GM18858 (cell line): ENCODE data around the gene DUS3L.
"Not testable (repeated sequence)": the region's sequence is repeated elsewhere in the genome, so short reads cannot be mapped to it uniquely, and the experiment has no call there.

Source experiments
- ATAC-seq: cut with Tn5 transposase; IDR thresholded peaks from one replicate; pipeline ENCODE4 v1.9.1; 2021; ENCODE audit not compliant: unreplicated experiment

The DUS3L gene

DNA sequence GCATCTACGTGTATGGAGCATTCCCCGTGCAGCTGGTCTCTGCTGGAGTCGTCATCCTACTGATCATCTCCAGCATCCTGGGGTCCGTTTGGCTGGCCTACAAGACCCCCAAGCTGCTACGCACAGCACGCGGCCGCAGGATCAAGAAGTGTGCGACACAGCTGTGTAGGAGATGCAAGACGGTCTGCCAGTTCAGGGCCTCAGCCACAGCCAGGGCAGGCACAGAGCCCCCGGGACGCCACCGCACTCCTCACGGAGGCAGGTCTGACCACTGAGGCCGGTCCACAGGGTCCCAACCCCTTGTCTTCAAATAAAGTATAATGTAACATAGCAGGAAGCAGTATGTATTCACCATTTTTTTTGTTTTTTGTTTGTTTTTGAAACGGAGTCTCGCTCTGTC is 12.6 kb downstream of the DUS3L start:
- ATAC-seq = no peak

DNA sequence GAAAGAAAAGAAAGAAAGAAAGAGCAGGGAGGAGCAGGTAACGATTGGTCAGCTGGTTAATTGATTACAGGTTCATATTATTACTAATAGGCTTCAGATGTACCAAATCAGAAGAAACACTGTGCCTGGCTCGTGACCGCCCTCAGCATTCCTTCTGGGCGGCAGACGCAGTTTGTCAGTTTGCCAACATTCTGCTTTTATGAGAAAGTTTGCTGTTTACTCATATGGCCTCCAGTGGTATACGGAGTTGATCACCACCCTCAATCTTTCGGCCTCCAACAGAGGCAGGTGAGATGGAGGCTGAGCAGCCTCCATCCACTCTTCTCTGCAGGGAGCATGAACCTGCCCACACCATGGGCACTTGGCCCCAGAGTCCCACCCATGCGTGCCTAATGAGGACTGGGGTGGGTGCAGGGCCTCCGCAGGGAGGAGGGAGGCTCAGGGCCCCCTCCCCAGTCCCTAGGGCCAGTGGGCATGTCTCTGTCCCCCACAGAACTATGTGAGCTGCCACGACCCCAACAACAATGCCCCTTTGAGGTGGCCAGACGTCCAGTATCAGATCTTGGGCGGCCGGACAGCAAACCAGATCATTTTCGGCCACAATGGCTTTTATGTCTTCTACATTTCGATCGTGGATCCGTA is 15.2 kb downstream of the DUS3L start:
- ATAC-seq = no peak

DNA sequence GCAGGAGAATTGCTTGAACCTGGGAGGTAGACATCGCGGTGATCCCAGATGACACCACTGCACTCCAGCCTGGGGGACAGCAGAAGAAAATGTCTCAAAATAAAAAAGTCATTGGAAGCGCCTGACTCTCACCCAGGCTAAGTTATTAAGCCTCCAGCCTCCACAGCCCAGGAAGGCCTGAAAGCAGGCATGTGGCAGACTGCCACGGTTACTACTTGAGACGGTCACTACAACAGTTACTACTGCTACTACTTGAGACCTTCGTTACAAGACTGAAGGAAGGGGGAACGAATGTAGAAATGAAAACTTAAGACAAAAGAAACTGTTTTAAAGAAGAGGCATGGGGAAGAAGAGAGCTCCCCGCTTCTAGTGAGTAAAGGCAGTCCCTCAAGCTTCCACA is 16.0 kb downstream of the DUS3L start:
- no peak for ATAC-seq

DNA sequence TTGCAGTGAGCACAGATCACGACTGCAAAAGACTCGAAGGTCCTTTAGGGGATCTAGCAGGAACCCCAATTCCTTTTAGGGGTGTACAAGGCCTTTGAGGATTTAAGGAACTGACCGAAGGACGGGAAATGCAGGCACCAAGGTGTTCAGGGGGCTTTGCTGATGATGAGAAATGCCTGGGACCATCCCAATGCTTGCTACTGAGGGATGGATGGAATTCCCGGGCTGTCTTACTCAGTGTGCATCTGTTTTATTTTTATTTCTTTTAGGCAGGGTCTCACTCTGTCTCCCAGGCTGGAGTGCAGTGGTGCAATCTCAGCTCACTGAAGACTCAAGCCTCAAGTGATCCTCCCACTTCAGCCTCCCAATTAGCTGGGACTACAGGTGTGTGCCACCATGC is 17.7 kb downstream of the DUS3L start:
- no peak for ATAC-seq

DNA sequence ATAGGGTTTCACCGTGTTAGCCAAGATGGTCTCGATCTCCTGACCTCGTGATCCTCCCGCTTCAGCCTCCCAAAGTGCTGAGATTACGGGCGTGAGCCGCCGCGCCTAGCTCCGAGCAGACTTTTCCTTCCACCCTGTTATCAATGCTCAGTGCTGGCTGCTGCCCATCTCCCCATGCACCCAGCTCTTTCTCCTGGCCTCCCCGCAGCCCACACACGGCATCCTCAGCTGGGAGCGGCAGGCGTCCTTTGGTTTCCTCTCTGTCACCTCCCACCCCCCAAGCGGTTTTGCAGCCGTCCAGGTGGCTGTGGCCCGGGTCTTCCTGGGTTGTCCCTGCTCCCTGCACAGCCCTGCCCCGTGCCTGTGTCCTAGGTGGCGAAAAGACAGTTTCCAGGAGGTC is 18.5 kb downstream of the DUS3L start:
- ATAC-seq = no peak

DNA sequence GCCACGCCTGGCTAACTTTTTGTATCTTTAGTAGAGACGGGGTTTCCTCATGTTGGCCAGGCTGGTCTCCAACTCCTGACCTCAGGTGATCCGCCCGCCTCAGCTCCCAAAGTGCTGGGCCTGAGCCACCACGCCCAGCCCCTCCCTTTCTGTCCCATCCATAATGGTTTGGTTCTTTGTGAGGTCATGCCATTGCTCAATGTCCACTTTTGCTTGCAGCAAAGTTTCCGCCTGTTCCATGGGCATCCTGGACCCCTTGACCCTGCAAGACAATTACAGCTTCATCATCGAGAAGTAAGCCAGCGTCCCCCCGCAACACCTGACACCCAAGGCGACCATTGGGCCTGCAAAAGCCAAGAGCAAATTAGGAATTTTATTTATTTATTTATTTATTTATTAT is 23.0 kb downstream of the DUS3L start:
- ATAC-seq = no peak

DNA sequence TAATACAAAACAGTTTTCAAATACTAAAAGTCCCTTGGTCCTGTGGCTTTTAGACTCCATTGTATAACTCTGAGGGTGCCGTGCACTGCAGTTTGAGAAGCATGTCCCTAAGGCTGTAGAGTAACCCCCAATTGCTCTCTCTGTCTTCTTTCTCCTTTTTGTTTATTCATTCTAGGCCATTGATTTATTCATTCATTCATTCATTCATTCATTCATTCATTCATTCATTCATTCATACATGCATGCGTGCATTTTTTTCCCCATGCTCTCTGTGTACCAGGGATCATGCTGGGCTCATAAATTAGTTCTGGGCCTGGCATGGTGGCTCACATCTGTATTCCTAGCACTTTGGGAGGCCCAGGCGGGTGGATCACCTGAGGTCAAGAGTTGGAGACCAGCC is 25.7 kb downstream of the DUS3L start:
- no peak for ATAC-seq

DNA sequence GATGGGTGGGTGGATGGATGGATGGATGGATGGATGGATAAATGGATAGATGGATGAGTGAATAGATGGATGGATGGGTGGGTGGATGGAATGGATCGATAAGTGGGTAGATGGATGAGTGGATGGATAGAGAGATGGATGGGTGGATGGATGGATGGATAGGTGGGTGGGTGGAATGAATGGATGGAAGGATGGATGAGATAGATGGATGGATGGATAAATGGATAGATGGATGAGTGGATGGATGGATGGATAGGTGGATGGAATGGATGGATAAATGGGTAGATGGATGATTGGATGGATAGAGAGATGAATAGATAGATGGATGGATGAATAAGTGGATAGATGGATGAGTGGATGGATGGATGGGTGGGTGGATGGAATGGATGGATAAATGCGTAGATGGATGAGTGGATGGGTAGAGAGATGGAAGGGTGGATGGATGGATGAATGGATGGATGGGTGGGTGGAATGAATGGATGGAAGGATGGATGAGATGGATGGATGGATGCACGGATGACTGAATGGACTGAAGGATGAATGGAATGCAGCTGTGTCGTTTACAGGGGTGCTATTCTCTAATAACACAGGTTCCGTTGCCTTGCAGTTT is 28.2 kb downstream of the DUS3L start:
- no peak for ATAC-seq

DNA sequence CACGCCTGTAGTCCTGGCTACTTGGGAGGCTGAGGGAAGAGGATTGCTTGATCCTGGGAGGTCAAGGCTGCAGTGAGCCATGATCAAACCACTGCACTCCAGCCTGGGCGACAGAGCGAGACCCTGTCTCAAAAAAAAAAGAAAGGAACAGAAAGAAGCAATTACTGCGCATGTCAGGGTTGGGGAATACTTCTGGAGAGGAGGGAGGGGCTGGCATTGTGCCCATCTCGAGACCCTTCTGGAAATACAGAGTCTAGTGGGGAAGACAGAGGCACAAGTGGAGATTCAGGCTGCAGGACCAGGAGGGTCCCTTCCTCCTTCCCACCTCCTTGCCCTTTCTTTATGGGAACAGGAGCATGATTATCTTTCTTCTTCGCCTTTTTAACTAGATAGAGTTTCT is 37.2 kb downstream of the DUS3L start:
- no peak for ATAC-seq

DNA sequence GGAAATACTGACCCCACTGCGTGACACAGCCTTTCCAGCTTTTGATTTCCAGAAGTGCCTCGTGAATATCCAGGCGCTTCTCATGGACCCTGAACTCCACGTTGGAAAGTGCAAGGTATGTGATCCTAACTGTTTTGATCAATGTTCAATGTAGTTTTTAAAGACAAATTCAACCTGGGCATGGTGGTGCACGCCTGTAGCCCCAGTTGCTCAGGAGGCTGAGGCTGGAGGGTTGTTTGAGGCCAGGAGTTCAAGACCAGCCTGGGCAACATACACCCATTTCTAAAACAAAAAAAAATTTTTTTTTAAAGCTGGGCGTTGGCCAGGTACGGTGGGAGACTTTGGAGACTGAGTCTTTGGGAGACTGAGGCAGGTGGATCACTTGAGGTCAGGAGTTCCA is 39.3 kb downstream of the DUS3L start:
- ATAC-seq = no peak

DNA sequence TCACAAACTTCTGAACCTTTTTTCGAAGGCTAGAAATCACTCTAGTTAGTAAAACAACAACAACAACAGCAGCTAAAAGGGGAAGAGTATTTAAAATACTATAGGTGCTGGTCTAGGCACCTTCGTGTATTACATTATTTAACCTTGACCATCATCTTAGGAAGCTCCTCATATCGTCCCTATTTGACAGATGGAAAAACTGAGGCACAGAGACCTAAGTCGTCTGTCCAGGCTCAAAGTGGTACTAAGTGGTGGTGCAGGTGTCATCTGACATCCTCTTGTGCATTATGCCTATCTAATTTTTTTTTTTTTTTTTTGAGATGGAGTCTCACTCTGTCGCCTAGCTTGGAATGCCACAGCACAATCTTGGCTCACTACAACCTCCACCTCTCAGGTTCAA is 41.5 kb downstream of the DUS3L start:
- ATAC-seq = no peak

DNA sequence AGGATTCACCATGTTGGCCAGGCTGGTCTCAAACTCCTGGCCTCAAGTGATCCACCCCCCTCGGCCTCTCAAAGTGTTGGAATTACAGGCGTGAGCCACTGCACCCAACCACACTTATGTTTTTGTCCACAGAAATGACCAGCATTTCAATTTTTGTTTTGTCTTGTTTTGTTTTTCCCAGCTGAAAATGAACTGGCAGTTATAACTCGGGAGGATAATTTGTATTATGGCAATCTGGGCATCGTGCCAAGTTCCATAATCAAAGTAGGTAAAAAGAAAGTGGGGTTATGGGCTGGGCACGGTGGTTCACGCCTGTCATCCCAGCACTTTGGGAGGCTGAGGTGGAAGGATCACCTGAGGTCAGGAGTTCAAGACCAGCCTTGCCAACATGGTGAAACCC is 42.0 kb downstream of the DUS3L start:
- not testable (repeated sequence) for ATAC-seq

DNA sequence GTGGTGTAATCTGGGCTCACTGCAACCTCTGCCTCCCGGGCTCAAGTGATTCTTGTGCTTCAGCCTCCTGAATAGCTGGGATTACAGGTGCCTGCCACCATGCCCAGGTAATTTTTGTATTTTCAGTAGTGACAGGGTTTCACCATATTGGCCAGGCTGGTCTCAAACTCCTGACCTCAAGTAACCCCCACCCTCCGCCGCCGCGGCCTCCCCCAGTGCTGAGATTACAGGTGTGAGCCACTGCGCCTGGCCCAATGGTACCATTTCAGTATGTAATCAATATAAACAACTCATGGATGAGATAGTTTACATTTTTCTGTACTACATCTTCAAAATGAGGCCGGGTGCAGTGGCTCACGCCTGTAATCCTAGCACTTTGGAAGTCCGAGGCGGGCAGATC is 46.0 kb downstream of the DUS3L start:
- not testable (repeated sequence) for ATAC-seq

DNA sequence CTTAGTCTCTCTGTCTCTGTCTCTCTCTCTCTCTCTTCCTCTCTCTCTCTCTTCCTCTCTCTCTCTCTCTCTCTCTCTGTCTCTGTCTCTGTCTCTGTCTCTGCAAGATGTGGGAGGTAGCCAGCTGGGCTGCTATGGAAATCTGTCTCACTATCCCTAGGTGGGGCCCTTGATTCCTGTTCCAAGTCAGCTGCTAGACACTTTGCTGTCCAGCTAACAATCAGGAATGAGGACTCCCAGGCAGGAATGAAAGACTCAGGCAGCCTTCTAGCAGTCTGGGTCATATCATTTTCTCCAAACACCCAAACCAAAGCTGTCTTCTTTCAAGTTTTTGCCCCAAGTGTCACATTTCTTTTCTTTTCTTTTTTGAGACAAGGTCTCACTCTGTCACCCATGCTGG is 47.3 kb downstream of the DUS3L start:
- no peak for ATAC-seq

DNA sequence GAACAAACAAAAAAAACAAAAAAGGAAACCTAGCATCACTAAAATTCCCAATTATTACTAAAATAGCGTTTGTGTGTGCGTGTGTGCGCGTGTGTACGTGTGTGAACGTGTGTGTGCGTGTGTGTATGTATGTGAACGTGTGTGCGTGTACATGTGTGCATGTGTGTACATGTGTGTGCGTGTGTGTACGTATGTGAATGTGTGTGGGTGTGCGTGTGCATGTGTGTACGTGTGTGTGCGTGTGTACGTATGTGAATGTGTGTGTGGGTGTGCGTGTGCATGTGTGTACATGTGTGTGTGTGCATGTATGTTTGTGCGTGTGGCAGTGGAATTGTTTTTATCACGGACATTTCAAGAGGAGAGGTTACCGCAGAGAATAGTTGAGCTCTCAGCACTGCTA is 48.9 kb downstream of the DUS3L start:
- ATAC-seq = no peak

DNA sequence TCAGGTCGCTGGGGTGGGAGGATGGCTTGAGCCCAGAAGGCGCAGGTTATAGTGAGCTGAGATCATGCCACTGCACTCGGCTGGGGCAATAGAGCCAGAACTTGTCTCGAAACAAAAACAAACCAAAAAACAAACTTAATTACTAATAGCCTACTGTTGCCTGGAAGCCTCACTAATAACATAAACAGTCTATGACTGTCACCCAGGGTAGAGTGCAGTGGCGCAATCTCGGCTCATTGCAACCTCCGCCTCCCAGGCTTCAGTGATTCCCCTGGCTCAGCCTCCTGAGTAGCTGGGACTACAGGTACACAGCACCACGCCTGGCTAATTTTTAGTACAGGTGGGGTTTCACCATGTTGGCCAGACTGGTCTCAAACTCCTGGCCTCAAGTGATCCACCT is 52.5 kb downstream of the DUS3L start:
- ATAC-seq = no peak
